Endothelial cell of umbilical vein (primary cell): ENCODE data around the gene KRTAP17-1. TPM values are rescaled to one million over a fixed set of nuclear protein-coding genes. Genes with fewer than 3 reads are reported as not detected.

ENCODE experiments used
- BruUV-seq: library from RNA; stranded (reverse); fragments of 400-500 nt; replicated peaks from 2 replicates; lab custom pipeline; 2021; lab: Mats Ljungman, UMichigan
- CTCF ChIA-PET: fragments of 300-600, 350-600 bp; sonication (Branson Sonifier 250); formaldehyde crosslinking; loops from one replicate; lab custom pipeline; 2021; ENCODE audit warnings: antibody characterized with exemption, inconsistent platforms; lab: Charles Lee
- POLR2A ChIA-PET: fragments of 300-600, 350-600 bp; sonication (Branson Sonifier 250); formaldehyde crosslinking; loops from one replicate; lab custom pipeline; 2021; ENCODE audit warnings: antibody characterized with exemption, inconsistent platforms; lab: Charles Lee
- DNase-seq: peaks from one replicate; pipeline ENCODE4 v3.0.0-alpha.2; 2011; ENCODE audit warnings: low read depth, low spot score
- FAIRE-seq: peaks from 2 replicates; lab custom pipeline; 2011; peaks lifted over from hg19 to GRCh38; lab: Jason Lieb, UNC
- H2AFZ ChIP-seq: 2 replicates; pipeline ENCODE4 v1.6.0; 2012; ENCODE audit warnings: low read depth, low read length, control low read depth, inconsistent platforms
- H3K27ac ChIP-seq: 2 replicates; pipeline ENCODE4 v1.5.1; 2011; ENCODE audit warnings: low read depth, mild to moderate bottlenecking, control low read depth, low read length, moderate library complexity; ENCODE audit not compliant: insufficient read depth
- H3K27me3 ChIP-seq, 2 experiments: 2 replicates each; pipeline versions ENCODE4 v1.6.0 to v1.6.1; 2011; ENCODE audit warnings: low read length in 2 of 2, mixed read lengths in 1 of 2; ENCODE audit not compliant: control insufficient read depth in 2 of 2, insufficient read depth in 2 of 2
- H3K36me3 ChIP-seq, 2 experiments: 2 replicates in 1 of 2; 3 replicates in 1 of 2; pipeline ENCODE4 v1.5.1; 2011; ENCODE audit warnings: low read length in 2 of 2, mild to moderate bottlenecking in 1 of 2, moderate library complexity in 1 of 2; ENCODE audit not compliant: control insufficient read depth in 2 of 2, insufficient read depth in 2 of 2; ENCODE audit errors: extremely low read depth in 1 of 2
- H3K4me1 ChIP-seq: 3 replicates; pipeline ENCODE4 v1.5.1; 2011; ENCODE audit warnings: mild to moderate bottlenecking, low read length; ENCODE audit not compliant: control insufficient read depth, insufficient read depth; ENCODE audit errors: extremely low read depth
- H3K4me2 ChIP-seq: 2 replicates; pipeline ENCODE4 v1.6.1; 2011; ENCODE audit warnings: low read length, control low read depth, mixed read lengths; ENCODE audit not compliant: insufficient read depth
- H3K4me3 ChIP-seq, 3 experiments: fragments of 200-600 bp in 1 of 3; sonication (generic), shearing (Covaris generic) in 1 of 3; replicated peaks in 1 of 3; 2 replicates each; pipeline ENCODE4 v1.5.1; 2011 to 2016; ENCODE audit warnings: control low read depth in 3 of 3, low read length in 3 of 3, mild to moderate bottlenecking in 2 of 3, inconsistent platforms in 1 of 3, low read depth in 1 of 3, moderate library complexity in 1 of 3; ENCODE audit not compliant: insufficient read depth in 1 of 3
- H3K79me2 ChIP-seq: 2 replicates; pipeline ENCODE4 v1.6.0; 2012; ENCODE audit warnings: low read length, inconsistent platforms; ENCODE audit not compliant: control insufficient read depth, insufficient read depth
- H3K9ac ChIP-seq: replicated peaks from 2 replicates; pipeline ENCODE3; 2011; ENCODE audit warnings: low read length, control low read depth; ENCODE audit not compliant: insufficient read depth; ENCODE audit errors: extremely low read depth
- H3K9me1 ChIP-seq: replicated peaks from 3 replicates; pipeline ENCODE4 v1.6.0; 2011; ENCODE audit warnings: mild to moderate bottlenecking, low read length; ENCODE audit not compliant: control insufficient read depth, insufficient read depth; ENCODE audit errors: extremely low read depth
- H3K9me3 ChIP-seq: replicated peaks from 2 replicates; pipeline ENCODE4 v1.5.1; 2012; ENCODE audit warnings: low read length, inconsistent platforms; ENCODE audit not compliant: control insufficient read depth, insufficient read depth
- H4K20me1 ChIP-seq: replicated peaks from 2 replicates; pipeline ENCODE3; 2011; ENCODE audit warnings: mild to moderate bottlenecking, low read length; ENCODE audit not compliant: control insufficient read depth, insufficient read depth; ENCODE audit errors: extremely low read depth
- CTCF ChIP-seq, 2 donors: IDR thresholded peaks; 1 replicate in 1 of 2; 2 replicates in 1 of 2; pipeline ENCODE4 v1.5.1; 2011; ENCODE audit warnings: low read length in 2 of 2, mild to moderate bottlenecking in 2 of 2, moderate library complexity in 2 of 2, control low read depth in 1 of 2, inconsistent platforms in 1 of 2, low read depth in 1 of 2; ENCODE audit not compliant: insufficient read depth in 1 of 2; ENCODE audit errors: extremely low read depth in 1 of 2
- EZH2 ChIP-seq: IDR thresholded peaks from 2 replicates; pipeline ENCODE4 v1.6.1; 2012; ENCODE audit warnings: borderline replicate concordance, low read depth, mild to moderate bottlenecking, moderate library complexity, low read length, inconsistent platforms; ENCODE audit not compliant: severe bottlenecking
- FOS ChIP-seq: IDR thresholded peaks from 2 replicates; pipeline ENCODE4 v1.6.1; 2011; ENCODE audit warnings: mild to moderate bottlenecking, low read length, moderate library complexity, borderline replicate concordance; ENCODE audit not compliant: insufficient read depth
- GATA2 ChIP-seq: IDR thresholded peaks from 2 replicates; pipeline ENCODE4 v1.7.0; 2011; ENCODE audit warnings: low read depth, mild to moderate bottlenecking, moderate library complexity, mixed read lengths, low read length; ENCODE audit not compliant: insufficient read length, insufficient read depth
- JUN ChIP-seq: IDR thresholded peaks from 2 replicates; pipeline ENCODE4 v1.6.1; 2011; ENCODE audit warnings: borderline replicate concordance, low read depth; ENCODE audit not compliant: insufficient read length, insufficient read depth
- MAX ChIP-seq: IDR thresholded peaks from 2 replicates; pipeline ENCODE4 v1.6.1; 2011; ENCODE audit not compliant: insufficient read depth, insufficient read length
- MYC ChIP-seq: IDR thresholded peaks from one replicate; pipeline ENCODE4 v1.6.1; 2011; ENCODE audit warnings: mild to moderate bottlenecking, low read depth, low read length
- POLR2A ChIP-seq: IDR thresholded peaks from 2 replicates; pipeline ENCODE4 v1.6.1; 2012; ENCODE audit warnings: low read depth, mild to moderate bottlenecking, control low read depth, low read length
- POLR2AphosphoS5 ChIP-seq: IDR thresholded peaks from 2 replicates; pipeline ENCODE4 v1.6.1; 2012; ENCODE audit warnings: low read depth, mild to moderate bottlenecking, control low read depth, low read length, moderate library complexity; ENCODE audit not compliant: insufficient read depth
- dilution Hi-C: fragments of 300-500 bp; cut with MboI; formaldehyde crosslinking; loops from one replicate; pipeline ENCODE4 v1.15.0; 2019; ENCODE audit warnings: low sequenced_read_pairs; ENCODE audit not compliant: extremely low pct_ligation_motif_present
- intact Hi-C: fragments of 100-400 bp; cut with micrococcal nuclease; formaldehyde crosslinking; loops from one replicate; pipeline ENCODE4 v1.10.0; 2022
- polyA plus RNA-seq, 4 experiments: library from polyadenylated mRNA; depleted of rRNA in 3 of 4; stranded (reverse) in 3 of 4; unstranded in 1 of 4; fragments of >200 nt; gene quantifications; 2 replicates each; pipeline versions ENCODE4 v1.2.1 to v1.2.3, GENCODE V29; 2011 to 2012; ENCODE audit warnings: missing spikeins in 1 of 4
- total RNA-seq: library from RNA; stranded (reverse); gene quantifications from 2 replicates; pipeline ENCODE4 v1.2.3, GENCODE V29; 2021

KRTAP17-1 gene
- total and polyA plus RNA-seq, 2 donors (not counting 3 experiments of a cell fraction or from before 2014, with no cell fraction given), result not detected

GRCh38 chr17:41304091-41304490, 11.4 kb downstream of the KRTAP17-1 start:
- no TSS peak for BruUV-seq
- H3K79me2 ChIP-seq, result no peaks in the 10 kb centered on the region
- ChIA-PET CTCF (no interaction called here), POLR2A (no interaction called here)
- dilution Hi-C loops, result no loop called here
- DNase-seq, result no peak
- no peak for TF ChIP-seq POLR2A
- TF ChIP-seq FOS, result no peak
- no peak for TF ChIP-seq GATA2
- no peak for TF ChIP-seq JUN
- TF ChIP-seq POLR2AphosphoS5, result no peak
- TF ChIP-seq MYC, result no peak
- TF ChIP-seq EZH2, result no peak
- no peak overlapping the region for H3K27ac ChIP-seq
- H3K9me1 ChIP-seq, result no peaks in the 10 kb centered on the region
- no peaks in the 10 kb centered on the region for H3K4me1 ChIP-seq
- H4K20me1 ChIP-seq, result no peaks in the 10 kb centered on the region
- intact Hi-C loops, result no loop called here
- no peak overlapping the region for H3K4me3 ChIP-seq
- H2AFZ ChIP-seq, result no peak overlapping the region
- H3K9me3 ChIP-seq, result no peaks in the 10 kb centered on the region
- no peaks in the 10 kb centered on the region for H3K36me3 ChIP-seq
- H3K4me2 ChIP-seq, result no peak overlapping the region
- H3K9ac ChIP-seq, result no peak overlapping the region
- no peak for FAIRE-seq
- H3K27me3 ChIP-seq, result no peaks in the 10 kb centered on the region

- H2AFZ ChIP-seq, result no peak overlapping the region
- no peak overlapping the region for H3K9ac ChIP-seq
- H3K4me1 ChIP-seq, result no peaks in the 10 kb centered on the region
- TF ChIP-seq MAX (no peak), FOS (no peak), EZH2 (no peak), POLR2AphosphoS5 (no peak), MYC (no peak), POLR2A (no peak), JUN (no peak), GATA2 (no peak), CTCF (IDR thresholded peaks at IDR 0.05; ENCODE audit: extremely low read depth in 1 of 2, insufficient read depth in 1 of 2, low read depth in 1 of 2, low read length in 2 of 2) (no peak)
- no peak overlapping the region for H3K4me2 ChIP-seq
- intact Hi-C loops, result no loop called here
- no peaks in the 10 kb centered on the region for H4K20me1 ChIP-seq
- no peak overlapping the region for H3K27ac ChIP-seq
- no peaks in the 10 kb centered on the region for H3K9me1 ChIP-seq
- no peaks in the 10 kb centered on the region for H3K79me2 ChIP-seq
- H3K9me3 ChIP-seq, result no peaks in the 10 kb centered on the region
- H3K36me3 ChIP-seq, result no peaks in the 10 kb centered on the region
- no peak for FAIRE-seq
- dilution Hi-C loops, result no loop called here
- ChIA-PET POLR2A (no interaction called here), CTCF (interaction anchor here (1.5 kb wide), 1 partner anchor 20 kb away, joined by 4 read pairs; no protein-coding TSS in a partner anchor)
- no TSS peak for BruUV-seq
- H3K27me3 ChIP-seq, result no peaks in the 10 kb centered on the region
- DNase-seq, result no peak
- no peak overlapping the region for H3K4me3 ChIP-seq
Measured at GRCh38 chr17:41302981-41303380, 12.5 kb downstream of the KRTAP17-1 start.
